MCF 10A (cell line): ENCODE data around the gene KBTBD4. TPM values are rescaled to one million over a fixed set of nuclear protein-coding genes. Genes with fewer than 3 reads are reported as not detected.

Source experiments
- BruUV-seq: library from RNA; stranded (reverse); fragments of 400-500 nt; replicated peaks from 2 replicates; lab custom pipeline; 2021; lab: Mats Ljungman, UMichigan
- CTCF ChIA-PET: fragments of 300-600 bp; sonication (Branson Sonifier 250); formaldehyde crosslinking; extraction: SDS; loops from one replicate; lab custom pipeline; 2021; ENCODE audit warnings: antibody characterized with exemption, inconsistent platforms; lab: Yijun Ruan, JAX
- POLR2A ChIA-PET: fragments of 300-600, 350-650 bp; sonication (Branson Sonifier 250); formaldehyde crosslinking; extraction: SDS; loops from one replicate; lab custom pipeline; 2020; ENCODE audit warnings: antibody characterized with exemption, inconsistent platforms; lab: Yijun Ruan, JAX
- DNase-seq: peaks from one replicate; pipeline ENCODE4 v3.0.0-alpha.2; 2018; ENCODE audit not compliant: unreplicated experiment
- H3K27ac Mint-ChIP-seq: one replicate; pipeline ENCODE4 v1.8.0; 2022; ENCODE audit warnings: mild to moderate bottlenecking, low read depth, mixed read lengths; ENCODE audit not compliant: unreplicated experiment
- H3K27me3 Mint-ChIP-seq: one replicate; pipeline ENCODE4 v1.8.0; 2022; ENCODE audit warnings: mixed read lengths; ENCODE audit not compliant: insufficient read depth, unreplicated experiment
- H3K36me3 Mint-ChIP-seq: one replicate; pipeline ENCODE4 v1.8.0; 2022; ENCODE audit warnings: mild to moderate bottlenecking, moderate library complexity, mixed read lengths; ENCODE audit not compliant: insufficient read depth, unreplicated experiment
- H3K4me1 Mint-ChIP-seq: one replicate; pipeline ENCODE4 v1.8.0; 2022; ENCODE audit warnings: mixed read lengths; ENCODE audit not compliant: insufficient read depth, unreplicated experiment
- H3K4me3 Mint-ChIP-seq: one replicate; pipeline ENCODE4 v1.8.0; 2022; ENCODE audit warnings: mild to moderate bottlenecking, moderate library complexity, mixed read lengths; ENCODE audit not compliant: unreplicated experiment
- H3K9me3 Mint-ChIP-seq: one replicate; pipeline ENCODE4 v1.8.0; 2022; ENCODE audit warnings: mixed read lengths; ENCODE audit not compliant: unreplicated experiment
- CTCF ChIP-seq: fragments of 200-600 bp; IDR thresholded peaks from one replicate; pipeline ENCODE4 v1.8.0; 2022; ENCODE audit warnings: antibody characterized with exemption, mild to moderate bottlenecking; ENCODE audit not compliant: unreplicated experiment
- intact Hi-C: fragments of 100-400 bp; cut with micrococcal nuclease; formaldehyde crosslinking; loops from 2 replicates; pipeline ENCODE4 v1.14.1; 2022
- total RNA-seq: library from RNA; stranded (reverse); gene quantifications from 2 replicates; pipeline ENCODE4 v1.2.3, GENCODE V29; 2022

Gene KBTBD4
- total RNA-seq, 1 experiment from 2014 or later: 8.4 TPM

GRCh38 chr11:47569646-47570045 lies 9.1 kb downstream of the KBTBD4 start:
- H3K27ac Mint-ChIP-seq: no peak overlapping the region
- no TSS peak for BruUV-seq
- peaks cover 15% of the 10 kb centered on the region for H3K36me3 Mint-ChIP-seq
- peaks cover 15% of the 10 kb centered on the region for H3K4me1 Mint-ChIP-seq
- no peaks in the 10 kb centered on the region for H3K9me3 Mint-ChIP-seq
- H3K27me3 Mint-ChIP-seq: no peaks in the 10 kb centered on the region
- intact Hi-C loops: no loop called here
- no peak for TF ChIP-seq CTCF
- H3K4me3 Mint-ChIP-seq: no peak overlapping the region
- ChIA-PET POLR2A (interaction anchor here (1.6 to 3.2 kb wide), 2 partner anchors 10 to 16 kb away, joined by 3 to 8 read pairs; partner anchors contain the start of gene CELF1), CTCF (interaction anchor here (1.0 kb wide), 1 partner anchor 13 kb away, joined by 3 read pairs; no protein-coding TSS in a partner anchor)
- no peak for DNase-seq

GRCh38 chr11:47566149-47566698 lies 12.5 kb downstream of the KBTBD4 start:
- no peak for DNase-seq
- CTCF ChIA-PET: interaction anchor here (0.6 to 3.1 kb wide), 3 partner anchors 11 to 182 kb away, joined by 3 to 22 read pairs (median 3); partner anchors contain the start of gene CELF1
- POLR2A ChIA-PET: interaction anchor here (0.7 to 4.6 kb wide), 10 partner anchors 10 to 140 kb away, joined by 3 to 61 read pairs (median 6); partner anchors contain the start of genes CELF1, KBTBD4, NDUFS3 and PSMC3
- intact Hi-C loops: no loop called here
- Mint-ChIP-seq H3K4me3 (peak overlapping the region; percentile 73), H3K4me1 (peaks cover 1% of the 10 kb centered on the region), H3K27ac (no peak overlapping the region), H3K36me3 (no peaks in the 10 kb centered on the region), H3K9me3 (no peaks in the 10 kb centered on the region), H3K27me3 (no peaks in the 10 kb centered on the region)
- BruUV-seq: no TSS peak
- no peak for TF ChIP-seq CTCF

DNA sequence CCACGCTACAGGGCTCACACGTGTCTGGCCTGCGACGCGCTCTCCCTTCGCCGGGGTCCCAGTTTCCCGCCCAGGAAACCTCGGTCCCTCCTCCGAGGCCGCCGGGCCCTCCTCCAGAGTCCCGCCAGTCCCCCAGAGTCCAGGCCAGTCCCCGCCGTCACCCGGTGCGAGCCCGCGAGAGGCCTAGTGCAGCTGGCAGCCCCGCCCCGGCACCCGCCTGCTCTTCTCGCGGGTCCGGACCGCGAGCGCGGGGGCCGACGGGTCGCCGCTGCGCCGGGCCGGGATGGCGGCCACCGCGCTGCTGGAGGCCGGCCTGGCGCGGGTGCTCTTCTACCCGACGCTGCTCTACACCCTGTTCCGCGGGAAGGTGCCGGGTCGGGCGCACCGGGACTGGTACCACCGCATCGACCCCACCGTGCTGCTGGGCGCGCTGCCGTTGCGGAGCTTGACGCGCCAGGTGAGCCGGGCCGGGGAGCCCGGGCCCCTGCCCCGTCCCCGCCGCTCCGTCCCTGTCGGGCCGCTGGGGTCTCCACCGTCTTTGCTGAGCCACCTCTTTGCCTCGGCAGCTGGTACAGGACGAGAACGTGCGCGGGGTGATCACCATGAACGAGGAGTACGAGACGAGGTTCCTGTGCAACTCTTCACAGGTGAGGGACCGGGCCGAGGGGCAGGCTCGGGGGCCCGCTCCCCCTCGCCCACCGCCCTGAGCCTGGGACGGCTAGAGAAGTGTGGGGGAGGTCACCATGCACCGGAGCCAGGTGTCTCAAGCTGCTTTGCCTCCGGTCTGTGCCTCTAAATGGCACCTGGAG lies 13.2 kb downstream of the KBTBD4 start, which contains the start of gene PTPMT1:
Gene PTPMT1 (plus strand): TSS at position 260 of the 809 bp plus-strand sequence. CDS start 24 bp downstream, at position 284.
- BruUV-seq: no TSS peak
- Mint-ChIP-seq H3K27ac (no peak within 1 kb of the TSS), H3K9me3 (no peaks in the 10 kb centered on the region), H3K4me3 (peak within 1 kb of the TSS; percentile 73), H3K27me3 (no peaks in the 10 kb centered on the region), H3K4me1 (peaks cover under 1% of the 10 kb centered on the region), H3K36me3 (no peaks in the 10 kb centered on the region)
- DNase-seq: peak; percentile 50
- POLR2A ChIA-PET: interaction anchor here (0.8 to 4.6 kb wide), 8 partner anchors 13 to 139 kb away, joined by 3 to 61 read pairs (median 8); partner anchors contain the start of genes CELF1, KBTBD4, NDUFS3 and PSMC3
- CTCF ChIA-PET: interaction anchor here (0.6 to 3.1 kb wide), 6 partner anchors 10 to 192 kb away, joined by 3 to 22 read pairs (median 4); partner anchors contain the start of genes CELF1 and NDUFS3
- intact Hi-C loops: no loop called here
- TF ChIP-seq CTCF: no peak
